IMR-90 (cell line): ENCODE measurements around the gene CCDC63.

Source experiments
- BHLHE40 ChIP-seq: fragments of 150-350 bp; IDR thresholded peaks from 2 replicates; pipeline ENCODE4 v1.6.1; 2016; ENCODE audit warnings: mild to moderate bottlenecking, low read depth, low read length
- CHD1 ChIP-seq: IDR thresholded peaks from 2 replicates; pipeline ENCODE4 v1.6.1; 2012; ENCODE audit warnings: low read depth, low read length, improper control_type of control experiment
- CTCF ChIP-seq: conservative IDR thresholded peaks from 2 replicates; pipeline ENCODE4 v1.5.1; 2012; ENCODE audit warnings: mild to moderate bottlenecking, low read depth, low read length, improper control_type of control experiment
- ELK1 ChIP-seq: fragments of 150-350 bp; IDR thresholded peaks from 2 replicates; pipeline ENCODE4 v1.6.1; 2016; ENCODE audit warnings: low read depth, mild to moderate bottlenecking, low read length, moderate library complexity, borderline replicate concordance
- MAFK ChIP-seq: IDR thresholded peaks from 2 replicates; pipeline ENCODE4 v1.6.1; 2012; ENCODE audit warnings: low read depth, low read length, improper control_type of control experiment
- MAZ ChIP-seq: IDR thresholded peaks from 2 replicates; pipeline ENCODE4 v1.6.1; 2012; ENCODE audit warnings: low read depth, mild to moderate bottlenecking, low read length, improper control_type of control experiment, moderate library complexity, borderline replicate concordance
- MXI1 ChIP-seq: IDR thresholded peaks from 2 replicates; pipeline ENCODE4 v1.6.1; 2012; ENCODE audit warnings: low read depth, mild to moderate bottlenecking, low read length, moderate library complexity, borderline replicate concordance
- NFE2L2 ChIP-seq: fragments of 150-350 bp; IDR thresholded peaks from 2 replicates; pipeline ENCODE4 v1.6.1; 2016; ENCODE audit warnings: low read depth, mild to moderate bottlenecking, low read length
- POLR2A ChIP-seq: IDR thresholded peaks from 2 replicates; pipeline ENCODE4 v1.6.1; 2012; ENCODE audit warnings: mild to moderate bottlenecking, low read depth, low read length
- RAD21 ChIP-seq: IDR thresholded peaks from 2 replicates; pipeline ENCODE4 v1.6.1; 2012; ENCODE audit warnings: low read length, improper control_type of control experiment
- RCOR1 ChIP-seq: IDR thresholded peaks from 2 replicates; pipeline ENCODE4 v1.6.1; 2012; ENCODE audit warnings: mild to moderate bottlenecking, low read length, improper control_type of control experiment; ENCODE audit not compliant: insufficient replicate concordance
- RFX5 ChIP-seq: IDR thresholded peaks from 2 replicates; pipeline ENCODE4 v1.8.0; 2012; ENCODE audit warnings: low read depth, mild to moderate bottlenecking, low read length, moderate library complexity
- SMC3 ChIP-seq: fragments of 150-350 bp; IDR thresholded peaks from 2 replicates; pipeline ENCODE4 v1.6.1; 2016; ENCODE audit warnings: low read depth, mild to moderate bottlenecking, antibody characterized with exemption, low read length, moderate library complexity
- USF2 ChIP-seq: fragments of 150-350 bp; IDR thresholded peaks from 2 replicates; pipeline ENCODE4 v1.6.1; 2017; ENCODE audit warnings: mild to moderate bottlenecking, antibody characterized with exemption, low read length, low read depth

- TF ChIP-seq POLR2A = no peak
- TF ChIP-seq CTCF = no peak
- TF ChIP-seq USF2 = no peak
- no peak for TF ChIP-seq RCOR1
- no peak for TF ChIP-seq ELK1
- no peak for TF ChIP-seq RAD21
- TF ChIP-seq MXI1 = no peak
- TF ChIP-seq NFE2L2 = no peak
- no peak for TF ChIP-seq CHD1
- no peak for TF ChIP-seq SMC3
- no peak for TF ChIP-seq BHLHE40
- TF ChIP-seq MAFK = no peak
- no peak for TF ChIP-seq RFX5
- TF ChIP-seq MAZ = no peak
These were observed 81.9 kb downstream of the CCDC63 start for GRCh38 chr12:110928700-110929099.
